Panc1 (cell line): ENCODE results near the gene CDADC1. TPM values are rescaled to one million over a fixed set of nuclear protein-coding genes. Genes with fewer than 3 reads are reported as not detected.

Experiments used
- ATAC-seq: fragments of 200-7000 bp; cut with Tn5 transposase; 2 replicates; pipeline ENCODE4 v1.9.1; 2020; ENCODE audit warnings: mild to moderate bottlenecking, moderate library complexity
- BruUV-seq: library from RNA; stranded (reverse); fragments of 400-500 nt; replicated peaks from 2 replicates; lab custom pipeline; 2021; lab: Mats Ljungman, UMichigan
- CTCF ChIA-PET: fragments of 300-600 bp; sonication (Branson Sonifier 250); formaldehyde crosslinking; loops from one replicate; lab custom pipeline; 2022; ENCODE audit warnings: antibody characterized with exemption; lab: Charles Lee
- POLR2A ChIA-PET: fragments of 300-600 bp; sonication (Branson Sonifier 250); formaldehyde crosslinking; loops from one replicate; lab custom pipeline; 2022; ENCODE audit warnings: antibody characterized with exemption; lab: Charles Lee
- DNase-seq: peaks from one replicate; pipeline ENCODE4 v3.0.0-alpha.2; 2010; ENCODE audit warnings: low read depth, low spot score
- H3K27ac ChIP-seq: 2 replicates; pipeline ENCODE4 v1.5.1; 2011; ENCODE audit warnings: mild to moderate bottlenecking, low read length, inconsistent platforms
- H3K27me3 ChIP-seq: fragments of 200-500 bp; sonication (Bioruptor generic); 2 replicates; pipeline ENCODE4 v1.6.0; 2014; ENCODE audit warnings: low read length, inconsistent platforms; ENCODE audit not compliant: control insufficient read depth, insufficient read depth
- H3K36me3 ChIP-seq: fragments of 200-500 bp; sonication (Bioruptor generic); 2 replicates; pipeline ENCODE4 v1.5.1; 2014; ENCODE audit warnings: inconsistent platforms, mild to moderate bottlenecking, low read length, moderate library complexity; ENCODE audit not compliant: control insufficient read depth, insufficient read depth
- H3K4me1 ChIP-seq: 2 replicates; pipeline ENCODE4 v1.5.1; 2011; ENCODE audit warnings: inconsistent platforms, mild to moderate bottlenecking, low read length, moderate library complexity; ENCODE audit not compliant: control insufficient read depth, insufficient read depth
- H3K4me3 ChIP-seq, 2 experiments: 2 replicates each; pipeline ENCODE4 v1.5.1; 2011 to 2012; ENCODE audit warnings: low read depth in 2 of 2, low read length in 2 of 2, mild to moderate bottlenecking in 2 of 2, inconsistent platforms in 1 of 2, moderate library complexity in 1 of 2
- H3K9me3 ChIP-seq: fragments of 200-500 bp; sonication (Bioruptor generic); 2 replicates; pipeline ENCODE4 v1.5.1; 2014; ENCODE audit warnings: low read depth, mild to moderate bottlenecking, inconsistent platforms, low read length, moderate library complexity; ENCODE audit not compliant: control insufficient read depth, insufficient read depth
- POLR2AphosphoS5 ChIP-seq: IDR thresholded peaks from 2 replicates; pipeline ENCODE4 v1.6.1; 2012; ENCODE audit warnings: mild to moderate bottlenecking, low read depth, low read length, moderate library complexity
- SIN3A ChIP-seq: IDR thresholded peaks from 2 replicates; pipeline ENCODE4 v1.6.1; 2012; ENCODE audit warnings: low read depth, mild to moderate bottlenecking, low read length, moderate library complexity, borderline replicate concordance; ENCODE audit not compliant: insufficient read depth
- TCF7L2 ChIP-seq: IDR thresholded peaks from 2 replicates; pipeline ENCODE4 v1.6.1; 2011; ENCODE audit warnings: mild to moderate bottlenecking, low read depth, low read length, inconsistent platforms
- in situ Hi-C: cut with HindIII; loops from 2 replicates; pipeline ENCODE4 v1.10.0; 2016; ENCODE audit warnings: low sequenced_read_pairs, low pct_unique_long_range_greater_than_20kb
- intact Hi-C: fragments of 100-400 bp; cut with micrococcal nuclease; formaldehyde crosslinking; loops from one replicate; pipeline ENCODE4 v1.10.0; 2022; ENCODE audit not compliant: unreplicated experiment
- total RNA-seq: library from RNA; stranded (reverse); gene quantifications from one replicate; pipeline ENCODE4 v1.2.1, GENCODE V29; 2021; ENCODE audit not compliant: unreplicated experiment
- TF ChIP-seq, protein P1 (sequence below): fragments of 450-650 bp; IDR thresholded peaks from 2 replicates; pipeline ENCODE4 v1.5.1; 2017; ENCODE audit warnings: mild to moderate bottlenecking
- TF ChIP-seq, protein P2 (sequence below), 2 experiments: IDR thresholded peaks; 2 replicates each; pipeline ENCODE4 v1.6.1; 2011 to 2012; ENCODE audit warnings: low read depth in 2 of 2, control low read depth in 1 of 2, low read length in 1 of 2, mild to moderate bottlenecking in 1 of 2, moderate library complexity in 1 of 2; ENCODE audit not compliant: insufficient read depth in 1 of 2

CDADC1 gene
- total RNA-seq, 1 experiment from 2014 or later = 11.8 TPM

GRCh38 chr13:49322702-49323101, 75.0 kb downstream of the CDADC1 start:
- H3K36me3 ChIP-seq = no peaks in the 10 kb centered on the region
- H3K27me3 ChIP-seq = no peaks in the 10 kb centered on the region
- POLR2A ChIA-PET = no interaction called here
- CTCF ChIA-PET = no interaction called here
- H3K9me3 ChIP-seq = no peaks in the 10 kb centered on the region
- DNase-seq (no peak), ATAC-seq (no peak)
- no peak overlapping the region for H3K27ac ChIP-seq
- intact Hi-C loops = no loop called here
- in situ Hi-C loops = no loop called here
- no peak for TF ChIP-seq TCF7L2
- TF ChIP-seq, protein P1, sequence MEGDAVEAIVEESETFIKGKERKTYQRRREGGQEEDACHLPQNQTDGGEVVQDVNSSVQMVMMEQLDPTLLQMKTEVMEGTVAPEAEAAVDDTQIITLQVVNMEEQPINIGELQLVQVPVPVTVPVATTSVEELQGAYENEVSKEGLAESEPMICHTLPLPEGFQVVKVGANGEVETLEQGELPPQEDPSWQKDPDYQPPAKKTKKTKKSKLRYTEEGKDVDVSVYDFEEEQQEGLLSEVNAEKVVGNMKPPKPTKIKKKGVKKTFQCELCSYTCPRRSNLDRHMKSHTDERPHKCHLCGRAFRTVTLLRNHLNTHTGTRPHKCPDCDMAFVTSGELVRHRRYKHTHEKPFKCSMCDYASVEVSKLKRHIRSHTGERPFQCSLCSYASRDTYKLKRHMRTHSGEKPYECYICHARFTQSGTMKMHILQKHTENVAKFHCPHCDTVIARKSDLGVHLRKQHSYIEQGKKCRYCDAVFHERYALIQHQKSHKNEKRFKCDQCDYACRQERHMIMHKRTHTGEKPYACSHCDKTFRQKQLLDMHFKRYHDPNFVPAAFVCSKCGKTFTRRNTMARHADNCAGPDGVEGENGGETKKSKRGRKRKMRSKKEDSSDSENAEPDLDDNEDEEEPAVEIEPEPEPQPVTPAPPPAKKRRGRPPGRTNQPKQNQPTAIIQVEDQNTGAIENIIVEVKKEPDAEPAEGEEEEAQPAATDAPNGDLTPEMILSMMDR = no peak
- TF ChIP-seq, protein P2, sequence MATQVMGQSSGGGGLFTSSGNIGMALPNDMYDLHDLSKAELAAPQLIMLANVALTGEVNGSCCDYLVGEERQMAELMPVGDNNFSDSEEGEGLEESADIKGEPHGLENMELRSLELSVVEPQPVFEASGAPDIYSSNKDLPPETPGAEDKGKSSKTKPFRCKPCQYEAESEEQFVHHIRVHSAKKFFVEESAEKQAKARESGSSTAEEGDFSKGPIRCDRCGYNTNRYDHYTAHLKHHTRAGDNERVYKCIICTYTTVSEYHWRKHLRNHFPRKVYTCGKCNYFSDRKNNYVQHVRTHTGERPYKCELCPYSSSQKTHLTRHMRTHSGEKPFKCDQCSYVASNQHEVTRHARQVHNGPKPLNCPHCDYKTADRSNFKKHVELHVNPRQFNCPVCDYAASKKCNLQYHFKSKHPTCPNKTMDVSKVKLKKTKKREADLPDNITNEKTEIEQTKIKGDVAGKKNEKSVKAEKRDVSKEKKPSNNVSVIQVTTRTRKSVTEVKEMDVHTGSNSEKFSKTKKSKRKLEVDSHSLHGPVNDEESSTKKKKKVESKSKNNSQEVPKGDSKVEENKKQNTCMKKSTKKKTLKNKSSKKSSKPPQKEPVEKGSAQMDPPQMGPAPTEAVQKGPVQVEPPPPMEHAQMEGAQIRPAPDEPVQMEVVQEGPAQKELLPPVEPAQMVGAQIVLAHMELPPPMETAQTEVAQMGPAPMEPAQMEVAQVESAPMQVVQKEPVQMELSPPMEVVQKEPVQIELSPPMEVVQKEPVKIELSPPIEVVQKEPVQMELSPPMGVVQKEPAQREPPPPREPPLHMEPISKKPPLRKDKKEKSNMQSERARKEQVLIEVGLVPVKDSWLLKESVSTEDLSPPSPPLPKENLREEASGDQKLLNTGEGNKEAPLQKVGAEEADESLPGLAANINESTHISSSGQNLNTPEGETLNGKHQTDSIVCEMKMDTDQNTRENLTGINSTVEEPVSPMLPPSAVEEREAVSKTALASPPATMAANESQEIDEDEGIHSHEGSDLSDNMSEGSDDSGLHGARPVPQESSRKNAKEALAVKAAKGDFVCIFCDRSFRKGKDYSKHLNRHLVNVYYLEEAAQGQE (IDR thresholded peaks at IDR 0.05; ENCODE audit: insufficient read depth in 1 of 2, low read depth in 2 of 2, low read length in 1 of 2) = no peak
- no peak for TF ChIP-seq SIN3A
- TF ChIP-seq POLR2AphosphoS5 = no peak
- H3K4me1 ChIP-seq = no peaks in the 10 kb centered on the region
- BruUV-seq = no TSS peak
- H3K4me3 ChIP-seq = no peak overlapping the region

- in situ Hi-C loops = no loop called here
- POLR2A ChIA-PET = no interaction called here
- no peaks in the 10 kb centered on the region for H3K36me3 ChIP-seq
- H3K4me3 ChIP-seq = no peak overlapping the region
- ATAC-seq (no peak), DNase-seq (no peak)
- no peak overlapping the region for H3K27ac ChIP-seq
- intact Hi-C loops = no loop called here
- CTCF ChIA-PET = no interaction called here
- no peak for TF ChIP-seq TCF7L2
- TF ChIP-seq SIN3A = no peak
- TF ChIP-seq POLR2AphosphoS5 = no peak
- TF ChIP-seq, protein P1 = no peak
- TF ChIP-seq, protein P2 (IDR thresholded peaks at IDR 0.05; ENCODE audit: insufficient read depth in 1 of 2, low read depth in 2 of 2, low read length in 1 of 2) = no peak
- no peaks in the 10 kb centered on the region for H3K27me3 ChIP-seq
- no peaks in the 10 kb centered on the region for H3K4me1 ChIP-seq
- BruUV-seq = no TSS peak
- H3K9me3 ChIP-seq = no peaks in the 10 kb centered on the region
These were observed 75.6 kb downstream of the CDADC1 start for GRCh38 chr13:49323344-49323743.
